Natural killer cell (primary cell): Measurements from ENCODE around the gene ATP8B1. TPM values are rescaled to one million over a fixed set of nuclear protein-coding genes. Genes with fewer than 3 reads are reported as not detected.
A peak's percentile ranks its signal among the peaks of the same experiment; 100 is the strongest.
"Not testable (repeated sequence)": the region's sequence is repeated elsewhere in the genome, so short reads cannot be mapped to it uniquely, and the experiment has no call there.

Source experiments
- ATAC-seq, 3 donors: fragments of 150-1000 bp in 2 of 3; fragments of 200-7000 bp in 1 of 3; cut with Tn5 transposase; 1 replicate in 1 of 3; 2 replicates in 2 of 3; pipeline ENCODE4 v1.10.0; 2021; ENCODE audit warnings: mild to moderate bottlenecking in 2 of 3, moderate library complexity in 2 of 3
- DNase-seq, 2 donors: peaks; one replicate each; pipeline versions ENCODE4 v3.0.0 to v3.0.0-alpha.2; 2013 to 2021; ENCODE audit warnings: mixed read lengths in 1 of 2
- H3K27ac ChIP-seq: one replicate; pipeline ENCODE4 v1.5.1; 2013; ENCODE audit warnings: mild to moderate bottlenecking, low read length
- H3K27me3 ChIP-seq: one replicate; pipeline ENCODE4 v1.6.1; 2013; ENCODE audit warnings: low read length; ENCODE audit not compliant: control insufficient read depth, insufficient read depth
- H3K36me3 ChIP-seq: one replicate; pipeline ENCODE4 v1.6.1; 2013; ENCODE audit warnings: low read length; ENCODE audit not compliant: control insufficient read depth, insufficient read depth
- H3K4me1 ChIP-seq: one replicate; pipeline ENCODE4 v1.6.1; 2013; ENCODE audit warnings: low read length; ENCODE audit not compliant: control insufficient read depth, insufficient read depth
- H3K4me3 ChIP-seq: one replicate; pipeline ENCODE4 v1.5.1; 2013; ENCODE audit warnings: low read length
- H3K9me3 ChIP-seq: one replicate; pipeline ENCODE4 v1.6.1; 2013; ENCODE audit warnings: low read length; ENCODE audit not compliant: control insufficient read depth, insufficient read depth
- H3K27ac Mint-ChIP-seq, 2 donors: one replicate each; pipeline ENCODE4 v1.8.0; 2022; ENCODE audit warnings: mild to moderate bottlenecking in 2 of 2, mixed read lengths in 2 of 2, moderate library complexity in 1 of 2
- H3K27me3 Mint-ChIP-seq, 2 donors: one replicate each; pipeline ENCODE4 v1.8.0; 2022; ENCODE audit warnings: low read depth in 2 of 2, mixed read lengths in 2 of 2
- H3K36me3 Mint-ChIP-seq: one replicate; pipeline ENCODE4 v1.8.0; 2022; ENCODE audit warnings: mixed read lengths
- H3K4me1 Mint-ChIP-seq, 2 donors: one replicate each; pipeline ENCODE4 v1.8.0; 2022; ENCODE audit warnings: mixed read lengths in 2 of 2
- H3K4me3 Mint-ChIP-seq: one replicate; pipeline ENCODE4 v1.8.0; 2022; ENCODE audit warnings: mild to moderate bottlenecking, moderate library complexity, mixed read lengths
- H3K9me3 Mint-ChIP-seq, 2 donors: one replicate each; pipeline ENCODE4 v1.8.0; 2022; ENCODE audit warnings: mixed read lengths in 2 of 2
- CTCF ChIP-seq: fragments of 200-600 bp; IDR thresholded peaks from one replicate; pipeline ENCODE4 v1.8.0; 2022; ENCODE audit warnings: antibody characterized with exemption
- WGBS: methylation state at CpG from one replicate; pipeline ENCODE4 v1.1.7; 2013; ENCODE audit warnings: missing lambda C conversion rate; ENCODE audit not compliant: insufficient coverage; 5-methylcytosine and 5-hydroxymethylcytosine counted together
- intact Hi-C: fragments of 100-400 bp; cut with micrococcal nuclease; formaldehyde crosslinking; loops from one replicate; pipeline ENCODE4 v1.14.2; 2022
- total RNA-seq, 4 donors: library from RNA; stranded (reverse); fragments of 120-200 nt in 1 of 4; gene quantifications; one replicate each; pipeline versions ENCODE4 v1.2.3 to v1.2.4, GENCODE V29; 2013 to 2022

Gene ATP8B1
- total RNA-seq, 3 donors from 2014 or later (not counting 1 experiment from before 2014, with no cell fraction given): not detected

GRCh38 chr18:57649556-57650500, 153.3 kb downstream of the ATP8B1 start:
- no peak overlapping the region for H3K4me3 ChIP-seq
- H3K4me1 Mint-ChIP-seq: peaks cover 20 to 30% of the 10 kb centered on the region in 2 donors
- no peaks in the 10 kb centered on the region for H3K27me3 ChIP-seq
- H3K36me3 ChIP-seq: no peaks in the 10 kb centered on the region
- H3K4me3 Mint-ChIP-seq: no peak overlapping the region
- no peaks in the 10 kb centered on the region for H3K36me3 Mint-ChIP-seq
- no peak overlapping the region for H3K27ac ChIP-seq
- DNase-seq: no peak
- H3K9me3 ChIP-seq: peaks cover 5% of the 10 kb centered on the region
- H3K27me3 Mint-ChIP-seq: no peaks in the 10 kb centered on the region
- TF ChIP-seq CTCF: no peak
- no peaks in the 10 kb centered on the region for H3K9me3 Mint-ChIP-seq
- H3K4me1 ChIP-seq: peaks cover 4% of the 10 kb centered on the region
- ATAC-seq: no peak
- no peak overlapping the region for H3K27ac Mint-ChIP-seq
- intact Hi-C loops: no loop called here
- WGBS: 62% methylated on average over 8 of the region's 11 CpGs

- no peak overlapping the region for H3K27ac ChIP-seq
- H3K4me1 ChIP-seq: peaks cover 4% of the 10 kb centered on the region
- H3K36me3 ChIP-seq: no peaks in the 10 kb centered on the region
- DNase-seq (no peak), ATAC-seq (no peak)
- no peaks in the 10 kb centered on the region for H3K9me3 ChIP-seq
- H3K36me3 Mint-ChIP-seq: no peaks in the 10 kb centered on the region
- H3K27ac Mint-ChIP-seq: no peak overlapping the region
- H3K27me3 Mint-ChIP-seq: no peaks in the 10 kb centered on the region
- H3K4me3 Mint-ChIP-seq: no peak overlapping the region
- TF ChIP-seq CTCF: no peak
- H3K27me3 ChIP-seq: no peaks in the 10 kb centered on the region
- no peaks in the 10 kb centered on the region for H3K9me3 Mint-ChIP-seq
- no peak overlapping the region for H3K4me3 ChIP-seq
- peaks cover 26 to 32% of the 10 kb centered on the region in 2 donors for H3K4me1 Mint-ChIP-seq
- intact Hi-C loops: no loop called here
- WGBS: 98% methylated on average over 32 of the region's 32 CpGs
Observed at GRCh38 chr18:57648414-57648813, 154.7 kb downstream of the ATP8B1 start.

- peaks cover 3% of the 10 kb centered on the region for H3K4me1 ChIP-seq
- Mint-ChIP-seq H3K27ac (peak overlapping the region; percentile 7 to 35), H3K9me3 (no peaks in the 10 kb centered on the region), H3K27me3 (no peaks in the 10 kb centered on the region), H3K36me3 (no peaks in the 10 kb centered on the region), H3K4me1 (peaks cover 17 to 35% of the 10 kb centered on the region in 2 donors), H3K4me3 (no peak overlapping the region)
- no peak for TF ChIP-seq CTCF
- no peak overlapping the region for H3K27ac ChIP-seq
- no peaks in the 10 kb centered on the region for H3K9me3 ChIP-seq
- no peaks in the 10 kb centered on the region for H3K27me3 ChIP-seq
- ATAC-seq: no peak
- intact Hi-C loops: no loop called here
- H3K36me3 ChIP-seq: peaks cover 7% of the 10 kb centered on the region
- no peak overlapping the region for H3K4me3 ChIP-seq
- DNase-seq: no peak
Observed at GRCh38 chr18:57644540-57644939, 158.6 kb downstream of the ATP8B1 start.

GRCh38 chr18:57643726-57644125, 159.4 kb downstream of the ATP8B1 start:
- 97% methylated on average over 25 of the region's 25 CpGs for WGBS
- H3K9me3 Mint-ChIP-seq, ATAC-seq, intact Hi-C loops, H3K27me3 ChIP-seq, H3K4me1 ChIP-seq, H3K27ac Mint-ChIP-seq, H3K4me3 ChIP-seq, H3K27ac ChIP-seq, H3K36me3 ChIP-seq, H3K27me3 Mint-ChIP-seq, H3K9me3 ChIP-seq, H3K4me3 Mint-ChIP-seq, DNase-seq, H3K36me3 Mint-ChIP-seq: not testable (repeated sequence)
- H3K4me1 Mint-ChIP-seq: peaks cover 19 to 27% of the 10 kb centered on the region in 2 donors

GRCh38 chr18:57642462-57642861, 160.7 kb downstream of the ATP8B1 start:
- H3K27ac Mint-ChIP-seq, H3K27me3 Mint-ChIP-seq, H3K4me3 Mint-ChIP-seq, H3K27ac ChIP-seq, H3K9me3 ChIP-seq, DNase-seq, ATAC-seq, H3K27me3 ChIP-seq, H3K9me3 Mint-ChIP-seq, H3K36me3 ChIP-seq, H3K4me1 ChIP-seq, H3K36me3 Mint-ChIP-seq, H3K4me3 ChIP-seq, intact Hi-C loops: not testable (repeated sequence)
- 96% methylated on average over 15 of the region's 29 CpGs for WGBS
- H3K4me1 Mint-ChIP-seq: peaks cover 22 to 23% of the 10 kb centered on the region in 2 donors
